Neural cell (in vitro differentiated cells): ENCODE measurements around the gene RFX8. TPM values are rescaled to one million over a fixed set of nuclear protein-coding genes. Genes with fewer than 3 reads are reported as not detected.

Source experiments
- H2AFZ ChIP-seq: fragments of 200-600, 300-800 bp; sonication (generic), shearing (Covaris generic); 2 replicates; pipeline ENCODE4 v1.6.0; 2014; ENCODE audit warnings: low read depth, mild to moderate bottlenecking, antibody characterized with exemption, low read length, moderate library complexity
- H3F3A ChIP-seq: fragments of 200-600 bp; shearing (Covaris generic); 2 replicates; pipeline ENCODE4 v1.6.1; 2016; ENCODE audit warnings: mild to moderate bottlenecking, moderate library complexity, mixed read lengths, antibody characterized with exemption, low read length; ENCODE audit not compliant: insufficient read depth, poor library complexity, severe bottlenecking
- H3K27ac ChIP-seq: fragments of 200-600, 300-800 bp; sonication (generic), shearing (Covaris generic); 2 replicates; pipeline ENCODE4 v1.5.1; 2014; ENCODE audit warnings: mild to moderate bottlenecking, low read length, moderate library complexity
- H3K27me3 ChIP-seq: fragments of 300-800, 200-600 bp; sonication (generic), shearing (Covaris generic); 2 replicates; pipeline ENCODE4 v1.6.0; 2014; ENCODE audit warnings: mild to moderate bottlenecking, low read depth, low read length, moderate library complexity; ENCODE audit not compliant: insufficient read depth
- H3K36me3 ChIP-seq: fragments of 300-800, 200-600 bp; sonication (generic), shearing (Covaris generic); 2 replicates; pipeline ENCODE4 v1.5.1; 2014; ENCODE audit warnings: mild to moderate bottlenecking, antibody characterized with exemption, low read length, moderate library complexity; ENCODE audit not compliant: insufficient read depth
- H3K4me2 ChIP-seq: fragments of 300-800, 200-600 bp; sonication (generic), shearing (Covaris generic); 2 replicates; pipeline ENCODE4 v1.6.0; 2014; ENCODE audit warnings: mild to moderate bottlenecking, low read length
- H3K4me3 ChIP-seq: fragments of 300-800, 200-600 bp; sonication (generic), shearing (Covaris generic); 2 replicates; pipeline ENCODE4 v1.5.1; 2014; ENCODE audit warnings: mild to moderate bottlenecking, low read length, moderate library complexity
- H3K79me2 ChIP-seq: fragments of 200-600 bp; shearing (Covaris generic); replicated peaks from 2 replicates; pipeline ENCODE4 v1.6.0; 2014; ENCODE audit warnings: mild to moderate bottlenecking, low read length, moderate library complexity; ENCODE audit not compliant: insufficient read depth
- H3K9ac ChIP-seq: fragments of 300-800, 200-600 bp; sonication (generic), shearing (Covaris generic); 2 replicates; pipeline ENCODE4 v1.6.1; 2016; ENCODE audit warnings: mild to moderate bottlenecking, low read length, mixed read lengths
- H3K9me2 ChIP-seq: fragments of 200-600 bp; shearing (Covaris generic); 2 replicates; pipeline ENCODE4 v1.6.1; 2016; ENCODE audit warnings: mild to moderate bottlenecking, low read length, mixed read lengths; ENCODE audit not compliant: insufficient read depth
- H3K9me3 ChIP-seq: fragments of 200-600, 300-800 bp; sonication (generic), shearing (Covaris generic); 2 replicates; pipeline ENCODE4 v1.6.1; 2016; ENCODE audit warnings: mild to moderate bottlenecking, mixed run types, low read length, moderate library complexity, mixed read lengths
- H4K20me1 ChIP-seq: fragments of 200-600 bp; shearing (Covaris generic); 2 replicates; pipeline ENCODE4 v1.6.1; 2016; ENCODE audit warnings: mild to moderate bottlenecking, mixed run types; ENCODE audit not compliant: insufficient read depth
- CTCF ChIP-seq: fragments of 450-650 bp; IDR thresholded peaks from 2 replicates; pipeline ENCODE4 v1.5.1; 2014; ENCODE audit warnings: antibody characterized with exemption, mild to moderate bottlenecking, moderate library complexity; ENCODE audit not compliant: poor library complexity, severe bottlenecking
- EP300 ChIP-seq: fragments of 450-650 bp; conservative IDR thresholded peaks from 2 replicates; pipeline ENCODE4 v1.6.1; 2014; ENCODE audit warnings: antibody characterized with exemption, mild to moderate bottlenecking, moderate library complexity; ENCODE audit not compliant: poor library complexity, severe bottlenecking
- EZH2 ChIP-seq: fragments of 200-600, 300-800 bp; shearing (Covaris generic), sonication (generic); IDR thresholded peaks from 2 replicates; pipeline ENCODE4 v1.6.1; 2014; ENCODE audit warnings: antibody characterized with exemption, low read length, borderline replicate concordance, mild to moderate bottlenecking; ENCODE audit not compliant: insufficient read depth, poor library complexity, severe bottlenecking
- MXI1 ChIP-seq: fragments of 450-650 bp; conservative IDR thresholded peaks from 2 replicates; pipeline ENCODE4 v1.6.1; 2014; ENCODE audit warnings: antibody characterized with exemption, mild to moderate bottlenecking; ENCODE audit not compliant: poor library complexity, severe bottlenecking
- POLR2AphosphoS5 ChIP-seq: IDR thresholded peaks from 2 replicates; pipeline ENCODE4 v1.6.1; 2012
- RAD21 ChIP-seq: fragments of 450-650 bp; conservative IDR thresholded peaks from 2 replicates; pipeline ENCODE4 v1.6.1; 2014; ENCODE audit warnings: antibody characterized with exemption, mild to moderate bottlenecking, moderate library complexity
- REST ChIP-seq: IDR thresholded peaks from 2 replicates; pipeline ENCODE4 v1.6.1; 2012; ENCODE audit warnings: borderline replicate concordance
- SMC3 ChIP-seq: fragments of 450-650 bp; conservative IDR thresholded peaks from 2 replicates; pipeline ENCODE4 v1.6.1; 2014; ENCODE audit warnings: antibody characterized with exemption, mild to moderate bottlenecking, moderate library complexity; ENCODE audit not compliant: poor library complexity
- TAF1 ChIP-seq: IDR thresholded peaks from 2 replicates; pipeline ENCODE4 v1.6.1; 2012; ENCODE audit warnings: low read depth
- polyA plus RNA-seq: library from polyadenylated mRNA; depleted of rRNA; stranded (reverse); fragments of >200 nt; gene quantifications from 2 replicates; pipeline ENCODE4 v1.2.3, GENCODE V29; 2014

Gene RFX8
- polyA plus RNA-seq, 1 donor from 2014 or later: not detected

GRCh38 chr2:101395545-101396315 is 79.2 kb downstream of the RFX8 start:
- H3K36me3 ChIP-seq: no peaks in the 10 kb centered on the region
- TF ChIP-seq MXI1 (no peak), EP300 (no peak), SMC3 (no peak), RAD21 (no peak), CTCF (no peak), TAF1 (no peak), REST (no peak), POLR2AphosphoS5 (no peak), EZH2 (no peak)
- H3K9ac ChIP-seq: no peak overlapping the region
- no peak overlapping the region for H3K4me3 ChIP-seq
- H3K9me2 ChIP-seq: no peaks in the 10 kb centered on the region
- no peaks in the 10 kb centered on the region for H3K9me3 ChIP-seq
- H3K79me2 ChIP-seq: no peaks in the 10 kb centered on the region
- no peak overlapping the region for H2AFZ ChIP-seq
- no peaks in the 10 kb centered on the region for H3K27me3 ChIP-seq
- no peaks in the 10 kb centered on the region for H4K20me1 ChIP-seq
- no peak overlapping the region for H3K27ac ChIP-seq
- H3F3A ChIP-seq: no peaks in the 10 kb centered on the region
- no peak overlapping the region for H3K4me2 ChIP-seq

GRCh38 chr2:101388232-101388631 is 86.7 kb downstream of the RFX8 start:
- Histone ChIP-seq H4K20me1 (no peaks in the 10 kb centered on the region), H3K4me2 (no peak overlapping the region), H3K27ac (no peak overlapping the region), H2AFZ (no peak overlapping the region), H3K9ac (no peak overlapping the region), H3K9me3 (no peaks in the 10 kb centered on the region), H3K9me2 (no peaks in the 10 kb centered on the region), H3K27me3 (peaks cover 53% of the 10 kb centered on the region), H3K4me3 (peak overlapping the region; percentile 76), H3K36me3 (no peaks in the 10 kb centered on the region), H3F3A (no peaks in the 10 kb centered on the region), H3K79me2 (no peaks in the 10 kb centered on the region)
- TF ChIP-seq MXI1 (no peak), EZH2 (no peak), CTCF (no peak), TAF1 (no peak), POLR2AphosphoS5 (no peak), REST (no peak), SMC3 (no peak), RAD21 (no peak), EP300 (no peak)
